GM23338 (cell line): Measurements from ENCODE around the gene CRYBG1. TPM values are rescaled to one million over a fixed set of nuclear protein-coding genes. Genes with fewer than 3 reads are reported as not detected.
"Not testable (repeated sequence)": the region's sequence is repeated elsewhere in the genome, so short reads cannot be mapped to it uniquely, and the experiment has no call there.

ENCODE experiments used
- ATAC-seq: fragments of 200-7000 bp; cut with Tn5 transposase; 3 replicates; pipeline ENCODE4 v1.9.1; 2020
- DNase-seq: peaks from one replicate; pipeline ENCODE4 v3.0.0-alpha.2; 2015; ENCODE audit warnings: low spot score
- H2AFZ ChIP-seq: fragments of 200-600 bp; sonication (generic); 2 replicates; pipeline ENCODE4 v1.8.0; 2016; ENCODE audit warnings: antibody characterized with exemption, mild to moderate bottlenecking, moderate library complexity
- H3F3A ChIP-seq: fragments of 200-600 bp; sonication (generic); replicated peaks from 2 replicates; pipeline ENCODE4 v1.8.0; 2017; ENCODE audit warnings: antibody characterized with exemption, mixed run types, low read depth
- H3K27ac ChIP-seq: fragments of 200-600 bp; sonication (generic); 2 replicates; pipeline ENCODE4 v1.6.1; 2016; ENCODE audit warnings: low read depth
- H3K27me3 ChIP-seq: fragments of 200-600 bp; sonication (generic); 2 replicates; pipeline ENCODE4 v1.8.0; 2016; ENCODE audit warnings: mild to moderate bottlenecking, mixed run types, moderate library complexity; ENCODE audit not compliant: insufficient read depth
- H3K36me3 ChIP-seq: fragments of 200-600 bp; sonication (generic); 2 replicates; pipeline ENCODE4 v1.8.0; 2016; ENCODE audit warnings: mild to moderate bottlenecking; ENCODE audit not compliant: insufficient read depth
- H3K4me1 ChIP-seq: fragments of 200-600 bp; sonication (generic); 2 replicates; pipeline ENCODE4 v1.8.0; 2016; ENCODE audit warnings: mild to moderate bottlenecking, moderate library complexity; ENCODE audit not compliant: insufficient read depth
- H3K4me2 ChIP-seq: fragments of 200-600 bp; sonication (generic); 2 replicates; pipeline ENCODE4 v1.7.1; 2017; ENCODE audit warnings: mixed run types
- H3K4me3 ChIP-seq: fragments of 200-600 bp; sonication (generic); 2 replicates; pipeline ENCODE4 v1.6.1; 2016; ENCODE audit warnings: mixed run types
- H3K79me2 ChIP-seq: fragments of 200-600 bp; sonication (generic); replicated peaks from 2 replicates; pipeline ENCODE4 v1.8.0; 2017; ENCODE audit warnings: mild to moderate bottlenecking; ENCODE audit not compliant: insufficient read depth
- H3K9me2 ChIP-seq: fragments of 200-600 bp; sonication (generic); 2 replicates; pipeline ENCODE4 v1.8.0; 2017; ENCODE audit not compliant: insufficient read depth
- H4K20me1 ChIP-seq: fragments of 200-600 bp; sonication (generic); replicated peaks from 2 replicates; pipeline ENCODE4 v1.8.0; 2017; ENCODE audit warnings: mild to moderate bottlenecking; ENCODE audit not compliant: insufficient read depth
- H3K27ac Mint-ChIP-seq: 2 replicates; pipeline ENCODE4 v1.8.0; 2020; ENCODE audit warnings: inconsistent platforms, mild to moderate bottlenecking, moderate library complexity, mixed read lengths
- H3K27me3 Mint-ChIP-seq: 3 replicates; pipeline ENCODE4 v1.8.0; 2022; ENCODE audit warnings: low read depth, mild to moderate bottlenecking, moderate library complexity, mixed read lengths, inconsistent platforms; ENCODE audit not compliant: insufficient read depth, poor library complexity
- H3K36me3 Mint-ChIP-seq: 3 replicates; pipeline ENCODE4 v1.8.0; 2021; ENCODE audit warnings: low read depth, mild to moderate bottlenecking, inconsistent platforms, moderate library complexity, mixed read lengths
- H3K4me1 Mint-ChIP-seq: 3 replicates; pipeline ENCODE4 v1.8.0; 2020; ENCODE audit warnings: mild to moderate bottlenecking, inconsistent platforms, mixed read lengths
- H3K4me3 Mint-ChIP-seq: 3 replicates; pipeline ENCODE4 v1.8.0; 2021; ENCODE audit warnings: moderate library complexity, mild to moderate bottlenecking, inconsistent platforms, mixed read lengths
- H3K9me3 Mint-ChIP-seq: 3 replicates; pipeline ENCODE4 v1.8.0; 2020; ENCODE audit warnings: moderate library complexity, mild to moderate bottlenecking, inconsistent platforms, mixed read lengths
- CTCF ChIP-seq, 2 experiments: fragments of 200-600 bp in 1 of 2; sonication (generic) in 1 of 2; conservative IDR thresholded peaks; 2 replicates each; pipeline versions ENCODE4 v1.5.1 to v1.6.1; 2016 to 2017; ENCODE audit warnings: antibody characterized with exemption in 2 of 2, low read depth in 2 of 2, mild to moderate bottlenecking in 2 of 2, moderate library complexity in 1 of 2
- NANOG ChIP-seq: IDR thresholded peaks from 2 replicates; pipeline ENCODE4 v1.6.1; 2016; ENCODE audit warnings: antibody characterized with exemption, borderline replicate concordance
- ZNF462 ChIP-seq: fragments of 250-450 bp; sonication (Bioruptor Pico); IDR thresholded peaks from 2 replicates; pipeline ENCODE4 v1.5.0; 2020; ENCODE audit warnings: mild to moderate bottlenecking, moderate library complexity
- polyA plus RNA-seq: library from polyadenylated mRNA; unstranded; fragments of >200 nt; fragmentation: Nextera tagmentation; extraction: Ambion mirVana; gene quantifications from 2 replicates; pipeline ENCODE4 v1.2.1, GENCODE V29; 2016
- total RNA-seq: library from RNA; depleted of rRNA; stranded (reverse); fragments of >200 nt; shearing (Covaris generic); gene quantifications from 2 replicates; pipeline ENCODE4 v1.2.3, GENCODE V29; 2014

CRYBG1 gene
- total and polyA plus RNA-seq, 2 experiments from 2014 or later, result 3.7 to 17.2 TPM

GRCh38 chr6:106547601-106548453 lies 187.3 kb downstream of the CRYBG1 start (continued):
- TF ChIP-seq ZNF462 (CRISPR knock-in tag) (no peak), NANOG (no peak), CTCF (conservative IDR thresholded peaks at IDR 0.05; ENCODE audit: low read depth in 2 of 2) (no peak)

GRCh38 chr6:106548926-106549455 lies 188.5 kb downstream of the CRYBG1 start:
- not testable (repeated sequence) for H3K27me3 Mint-ChIP-seq, H2AFZ ChIP-seq, H3K4me3 ChIP-seq, H3F3A ChIP-seq, H3K27ac Mint-ChIP-seq, H3K4me3 Mint-ChIP-seq, H3K4me2 ChIP-seq, ATAC-seq, H3K4me1 ChIP-seq, H3K36me3 ChIP-seq, H3K27ac ChIP-seq, DNase-seq, H3K9me2 ChIP-seq, H3K9me3 Mint-ChIP-seq, H3K79me2 ChIP-seq, H4K20me1 ChIP-seq, H3K27me3 ChIP-seq
- peaks cover 13% of the 10 kb centered on the region for H3K4me1 Mint-ChIP-seq
- H3K36me3 Mint-ChIP-seq, result peaks cover 15% of the 10 kb centered on the region
